Measurements from ENCODE around the gene CXCR6. TPM values are rescaled to one million over a fixed set of nuclear protein-coding genes. Genes with fewer than 3 reads are reported as not detected.

The CXCR6 gene
- total RNA-seq, 1 experiment from 2014 or later, result not detected

- no peaks in the 10 kb centered on the region for H3K4me1 ChIP-seq (ENCODE audit: insufficient read depth, low read length)
- TF ChIP-seq CTCF (conservative IDR thresholded peaks at IDR 0.05), result no peak
- H3K14ac ChIP-seq (ENCODE audit: insufficient read depth, low read length), result no peak overlapping the region
- no peak overlapping the region for H4K8ac ChIP-seq (replicated peaks; ENCODE audit: insufficient read length, low read depth, low read length)
- H4K20me1 ChIP-seq (ENCODE audit: control insufficient read depth, insufficient read depth, insufficient read length), result no peaks in the 10 kb centered on the region
- H3K36me3 Mint-ChIP-seq (ENCODE audit: insufficient read depth in 1 of 3, low read depth in 3 of 3), result peaks cover 32 to 91% (median 81%) of the 10 kb centered on the region in 3 experiments; a peak in 6 of 7 replicates
- WGBS (ENCODE audit: extremely low coverage, insufficient read length, low lambda C conversion rate), result no CpG with 5 or more reads among the region's 2 CpGs
- H2BK20ac ChIP-seq (ENCODE audit: low read depth, low read length, poor library complexity, severe bottlenecking), result no peak overlapping the region
- H3K18ac ChIP-seq (ENCODE audit: insufficient read length, low read depth, low read length), result no peak overlapping the region
- no peaks in the 10 kb centered on the region for H3K23me2 ChIP-seq (ENCODE audit: insufficient read length, low read depth, low read length, poor library complexity, severe bottlenecking)
- no peak overlapping the region for H3K56ac ChIP-seq (ENCODE audit: insufficient read length, low read depth, low read length)
- no peak overlapping the region for H4K91ac ChIP-seq (ENCODE audit: insufficient read length, low read depth, low read length)
- H2BK5ac ChIP-seq (ENCODE audit: insufficient read length, low read length), result no peak overlapping the region
- H3K9me3 Mint-ChIP-seq, result no peaks in the 10 kb centered on the region
- H2BK15ac ChIP-seq (ENCODE audit: low read depth, low read length), result no peak overlapping the region
- no peak overlapping the region for H3K9ac ChIP-seq (ENCODE audit: extremely low read depth, insufficient read length, low read length)
- no peak overlapping the region for H3T11ph ChIP-seq (ENCODE audit: low read length)
- H4K5ac ChIP-seq (ENCODE audit: insufficient read length, low read depth, low read length), result no peak overlapping the region
- no peaks in the 10 kb centered on the region for H3K4me1 Mint-ChIP-seq
- H2AK5ac ChIP-seq (ENCODE audit: insufficient read length, low read length), result no peak overlapping the region
- H3K4me2 ChIP-seq (ENCODE audit: insufficient read depth, insufficient read length, low read length), result no peak overlapping the region
- H3K4ac ChIP-seq (ENCODE audit: low read depth, low read length), result no peak overlapping the region
- no peak overlapping the region for H2AFZ ChIP-seq (ENCODE audit: low read length)
- no peak overlapping the region for H2BK120ac ChIP-seq (ENCODE audit: low read depth, low read length, poor library complexity, severe bottlenecking)
- H3K27ac ChIP-seq (ENCODE audit: insufficient read length, low read depth, low read length), result no peak overlapping the region
- H3K79me2 ChIP-seq (ENCODE audit: insufficient read depth, low read length), result no peaks in the 10 kb centered on the region
- no peaks in the 10 kb centered on the region for H3K27me3 ChIP-seq (ENCODE audit: insufficient read depth, low read length)
- H3K23ac ChIP-seq (ENCODE audit: insufficient read length, low read depth, low read length), result no peak overlapping the region
- H3K79me1 ChIP-seq (ENCODE audit: insufficient read depth, low read depth, low read length, poor library complexity, severe bottlenecking), result no peaks in the 10 kb centered on the region
- no peaks in the 10 kb centered on the region for H3K9me3 ChIP-seq (ENCODE audit: control insufficient read depth, low read depth, low read length)
- no peaks in the 10 kb centered on the region for H3K27me3 Mint-ChIP-seq (ENCODE audit: low read depth)
- no peak overlapping the region for H3K4me3 Mint-ChIP-seq
- DNase-seq, result no peak
- H2BK12ac ChIP-seq (ENCODE audit: insufficient read length, low read depth, low read length), result no peak overlapping the region
- H3K27ac Mint-ChIP-seq, result no peak overlapping the region
Observed at GRCh38 chr3:45960289-45960688, 17.0 kb downstream of the CXCR6 start.

All from H9 (cell line).